ENCODE measurements around the gene CHRM2. TPM values are rescaled to one million over a fixed set of nuclear protein-coding genes. Genes with fewer than 3 reads are reported as not detected.
A peak's percentile ranks its signal among the peaks of the same experiment; 100 is the strongest.

CHRM2 gene
- total and polyA plus RNA-seq, 2 donors (not counting 1 experiment from before 2014, with no cell fraction given) = 7.9 to 47.1 TPM

- Histone ChIP-seq H3K9ac (ENCODE audit: insufficient read depth, low read length) (peak overlapping the region; percentile 60), H3K4me3 (replicated peaks in 1 of 4; ENCODE audit: control extremely low read depth in 1 of 4, insufficient read depth in 1 of 4, low read depth in 3 of 4, low read length in 4 of 4) (peak overlapping the region; percentile 55 to 88 (median 60)), H3K36me3 (ENCODE audit: control insufficient read depth, insufficient read depth, low read length) (no peaks in the 10 kb centered on the region), H4K20me1 (ENCODE audit: control insufficient read depth, extremely low read depth, insufficient read depth, low read length) (no peaks in the 10 kb centered on the region), H3K27me3 (ENCODE audit: control insufficient read depth, insufficient read depth, low read length) (no peaks in the 10 kb centered on the region), H3K9me3 (ENCODE audit: control insufficient read depth, insufficient read depth, low read depth, low read length) (no peaks in the 10 kb centered on the region), H3K4me1 (ENCODE audit: control insufficient read depth, extremely low read depth, insufficient read depth, low read length) (peaks cover 10% of the 10 kb centered on the region), H3K4me2 (ENCODE audit: extremely low read depth, insufficient read depth, low read length) (peak overlapping the region; percentile 91), H3K79me2 (ENCODE audit: control insufficient read depth, insufficient read depth, low read length) (peaks cover 13% of the 10 kb centered on the region), H3K27ac (ENCODE audit: insufficient read depth, low read length) (no peak overlapping the region), H2AFZ (ENCODE audit: low read length) (peak overlapping the region; percentile 60)
- peak; percentile 32 to 54 for DNase-seq (ENCODE audit: low read depth in 2 of 2)
- TF ChIP-seq, protein P1, sequence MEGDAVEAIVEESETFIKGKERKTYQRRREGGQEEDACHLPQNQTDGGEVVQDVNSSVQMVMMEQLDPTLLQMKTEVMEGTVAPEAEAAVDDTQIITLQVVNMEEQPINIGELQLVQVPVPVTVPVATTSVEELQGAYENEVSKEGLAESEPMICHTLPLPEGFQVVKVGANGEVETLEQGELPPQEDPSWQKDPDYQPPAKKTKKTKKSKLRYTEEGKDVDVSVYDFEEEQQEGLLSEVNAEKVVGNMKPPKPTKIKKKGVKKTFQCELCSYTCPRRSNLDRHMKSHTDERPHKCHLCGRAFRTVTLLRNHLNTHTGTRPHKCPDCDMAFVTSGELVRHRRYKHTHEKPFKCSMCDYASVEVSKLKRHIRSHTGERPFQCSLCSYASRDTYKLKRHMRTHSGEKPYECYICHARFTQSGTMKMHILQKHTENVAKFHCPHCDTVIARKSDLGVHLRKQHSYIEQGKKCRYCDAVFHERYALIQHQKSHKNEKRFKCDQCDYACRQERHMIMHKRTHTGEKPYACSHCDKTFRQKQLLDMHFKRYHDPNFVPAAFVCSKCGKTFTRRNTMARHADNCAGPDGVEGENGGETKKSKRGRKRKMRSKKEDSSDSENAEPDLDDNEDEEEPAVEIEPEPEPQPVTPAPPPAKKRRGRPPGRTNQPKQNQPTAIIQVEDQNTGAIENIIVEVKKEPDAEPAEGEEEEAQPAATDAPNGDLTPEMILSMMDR (conservative IDR thresholded peaks at IDR 0.05 in 1 of 2, IDR thresholded peaks at IDR 0.05 in 1 of 2; ENCODE audit: low read depth in 1 of 2, low read length in 2 of 2) = no peak
- TF ChIP-seq EZH2 (IDR thresholded peaks at IDR 0.05; ENCODE audit: low read length, missing control alignments) = no peak
These were observed 829 bp downstream of the CHRM2 start for GRCh38 chr7:136869001-136869961.

- TF ChIP-seq, protein P1 (conservative IDR thresholded peaks at IDR 0.05 in 1 of 2, IDR thresholded peaks at IDR 0.05 in 1 of 2; ENCODE audit: low read depth in 1 of 2, low read length in 2 of 2) = no peak
- no peak for TF ChIP-seq EZH2 (IDR thresholded peaks at IDR 0.05; ENCODE audit: low read length, missing control alignments)
- no peak overlapping the region for H3K27ac ChIP-seq (ENCODE audit: insufficient read depth, low read length)
- H3K36me3 ChIP-seq (ENCODE audit: control insufficient read depth, insufficient read depth, low read length) = no peaks in the 10 kb centered on the region
- H3K4me2 ChIP-seq (ENCODE audit: extremely low read depth, insufficient read depth, low read length) = peak overlapping the region; percentile 91
- H4K20me1 ChIP-seq (ENCODE audit: control insufficient read depth, extremely low read depth, insufficient read depth, low read length) = no peaks in the 10 kb centered on the region
- peak; percentile 27 to 47 for DNase-seq (ENCODE audit: low read depth in 2 of 2)
- H3K4me3 ChIP-seq (replicated peaks in 1 of 4; ENCODE audit: control extremely low read depth in 1 of 4, insufficient read depth in 1 of 4, low read depth in 3 of 4, low read length in 4 of 4) = peak overlapping the region; percentile 55 to 88 (median 60)
- peak overlapping the region; percentile 60 for H2AFZ ChIP-seq (ENCODE audit: low read length)
- H3K9ac ChIP-seq (ENCODE audit: insufficient read depth, low read length) = peak overlapping the region; percentile 45
- no peaks in the 10 kb centered on the region for H3K9me3 ChIP-seq (ENCODE audit: control insufficient read depth, insufficient read depth, low read depth, low read length)
- peaks cover 13% of the 10 kb centered on the region for H3K79me2 ChIP-seq (ENCODE audit: control insufficient read depth, insufficient read depth, low read length)
- no peaks in the 10 kb centered on the region for H3K27me3 ChIP-seq (ENCODE audit: control insufficient read depth, insufficient read depth, low read length)
- H3K4me1 ChIP-seq (ENCODE audit: control insufficient read depth, extremely low read depth, insufficient read depth, low read length) = peaks cover 10% of the 10 kb centered on the region
These were observed 1.8 kb downstream of the CHRM2 start for GRCh38 chr7:136869991-136870865.
